Parathyroid adenoma (tissue), 2 donors: ENCODE data around the gene CHST15.

ENCODE experiments used
- H2AFZ ChIP-seq: fragments of 300-600 bp; sonication (generic); one replicate; pipeline ENCODE4 v1.7.0; 2017; ENCODE audit warnings: antibody characterized with exemption, mild to moderate bottlenecking
- H3K27ac ChIP-seq: fragments of 300-600 bp; sonication (generic); one replicate; pipeline ENCODE4 v1.7.0; 2017
- H3K27me3 ChIP-seq: fragments of 300-600 bp; sonication (generic); one replicate; pipeline ENCODE4 v1.7.0; 2017; ENCODE audit warnings: low read length; ENCODE audit not compliant: control insufficient read depth, insufficient read depth
- H3K36me3 ChIP-seq: fragments of 300-600 bp; sonication (generic); one replicate; pipeline ENCODE4 v1.7.0; 2017; ENCODE audit warnings: low read length; ENCODE audit not compliant: control insufficient read depth, insufficient read depth
- H3K4me1 ChIP-seq: fragments of 300-600 bp; sonication (generic); one replicate; pipeline ENCODE4 v1.7.0; 2017; ENCODE audit warnings: control low read depth
- H3K4me2 ChIP-seq: fragments of 300-600 bp; sonication (generic); one replicate; pipeline ENCODE4 v1.7.0; 2017; ENCODE audit warnings: low read length
- H3K4me3 ChIP-seq: fragments of 300-600 bp; sonication (generic); one replicate; pipeline ENCODE4 v1.7.0; 2017; ENCODE audit warnings: low read depth, low read length
- H3K79me2 ChIP-seq: fragments of 300-600 bp; sonication (generic); one replicate; pipeline ENCODE4 v1.7.0; 2017; ENCODE audit warnings: control low read depth
- H3K9ac ChIP-seq: fragments of 300-600 bp; sonication (generic); one replicate; pipeline ENCODE4 v1.7.0; 2017; ENCODE audit warnings: mild to moderate bottlenecking
- H3K9me3 ChIP-seq: fragments of 300-600 bp; sonication (generic); one replicate; pipeline ENCODE4 v1.7.0; 2017; ENCODE audit warnings: low read length; ENCODE audit not compliant: control insufficient read depth
- CTCF ChIP-seq: fragments of 300-600 bp; sonication (generic); IDR thresholded peaks from one replicate; pipeline ENCODE4 v1.7.0; 2017; ENCODE audit warnings: antibody characterized with exemption, mild to moderate bottlenecking
- donor health status: primary hyperparathyroidism.

The CHST15 gene

GRCh38 chr10:124083740-124084397 is 9.5 kb downstream of the CHST15 start:
- H3K79me2 ChIP-seq = no peaks in the 10 kb centered on the region

GRCh38 chr10:124083047-124083739 is 10.2 kb downstream of the CHST15 start:
- Histone ChIP-seq H3K4me1 (no peaks in the 10 kb centered on the region), H3K27me3 (no peaks in the 10 kb centered on the region), H3K4me3 (no peak overlapping the region), H3K79me2 (no peaks in the 10 kb centered on the region), H3K4me2 (no peak overlapping the region), H3K9ac (no peak overlapping the region), H2AFZ (no peak overlapping the region), H3K9me3 (no peaks in the 10 kb centered on the region), H3K27ac (no peak overlapping the region), H3K36me3 (no peaks in the 10 kb centered on the region)
- no peak for TF ChIP-seq CTCF

More at GRCh38 chr10:124083740-124084397, 9.5 kb downstream of the CHST15 start:
- no peak overlapping the region for H3K4me3 ChIP-seq
- H2AFZ ChIP-seq = no peak overlapping the region
- no peak overlapping the region for H3K4me2 ChIP-seq
- no peaks in the 10 kb centered on the region for H3K36me3 ChIP-seq
- H3K4me1 ChIP-seq = no peaks in the 10 kb centered on the region
- H3K9me3 ChIP-seq = no peaks in the 10 kb centered on the region
- no peaks in the 10 kb centered on the region for H3K27me3 ChIP-seq
- no peak overlapping the region for H3K9ac ChIP-seq
- no peak overlapping the region for H3K27ac ChIP-seq
- TF ChIP-seq CTCF = no peak

- Histone ChIP-seq H3K36me3 (no peaks in the 10 kb centered on the region), H3K4me1 (no peaks in the 10 kb centered on the region), H3K27ac (no peak overlapping the region), H3K27me3 (no peaks in the 10 kb centered on the region), H3K4me3 (no peak overlapping the region), H3K9ac (no peak overlapping the region), H3K79me2 (no peaks in the 10 kb centered on the region), H3K4me2 (no peak overlapping the region), H2AFZ (no peak overlapping the region), H3K9me3 (no peaks in the 10 kb centered on the region)
- TF ChIP-seq CTCF = no peak
Observed at GRCh38 chr10:124082555-124082954, 10.8 kb downstream of the CHST15 start.

- Histone ChIP-seq H3K4me3 (no peak overlapping the region), H3K4me2 (no peak overlapping the region), H2AFZ (no peak overlapping the region), H3K79me2 (no peaks in the 10 kb centered on the region), H3K36me3 (no peaks in the 10 kb centered on the region), H3K9me3 (no peaks in the 10 kb centered on the region), H3K27me3 (no peaks in the 10 kb centered on the region), H3K27ac (no peak overlapping the region), H3K9ac (no peak overlapping the region), H3K4me1 (no peaks in the 10 kb centered on the region)
- no peak for TF ChIP-seq CTCF
Observed at GRCh38 chr10:124081547-124082140, 11.8 kb downstream of the CHST15 start.
